Endothelial cell of umbilical vein (primary cell): ENCODE measurements around the gene MASTL. TPM values are rescaled to one million over a fixed set of nuclear protein-coding genes. Genes with fewer than 3 reads are reported as not detected.

Experiments used
- BruUV-seq: library from RNA; stranded (reverse); fragments of 400-500 nt; replicated peaks from 2 replicates; lab custom pipeline; 2021; lab: Mats Ljungman, UMichigan
- CTCF ChIA-PET: fragments of 300-600, 350-600 bp; sonication (Branson Sonifier 250); formaldehyde crosslinking; loops from one replicate; lab custom pipeline; 2021; ENCODE audit warnings: antibody characterized with exemption, inconsistent platforms; lab: Charles Lee
- POLR2A ChIA-PET: fragments of 300-600, 350-600 bp; sonication (Branson Sonifier 250); formaldehyde crosslinking; loops from one replicate; lab custom pipeline; 2021; ENCODE audit warnings: antibody characterized with exemption, inconsistent platforms; lab: Charles Lee
- DNase-seq: peaks from one replicate; pipeline ENCODE4 v3.0.0-alpha.2; 2011; ENCODE audit warnings: low read depth, low spot score
- FAIRE-seq: peaks from 2 replicates; lab custom pipeline; 2011; peaks lifted over from hg19 to GRCh38; lab: Jason Lieb, UNC
- H2AFZ ChIP-seq: 2 replicates; pipeline ENCODE4 v1.6.0; 2012; ENCODE audit warnings: low read depth, low read length, control low read depth, inconsistent platforms
- H3K27ac ChIP-seq: 2 replicates; pipeline ENCODE4 v1.5.1; 2011; ENCODE audit warnings: low read depth, mild to moderate bottlenecking, control low read depth, low read length, moderate library complexity; ENCODE audit not compliant: insufficient read depth
- H3K27me3 ChIP-seq, 2 experiments: 2 replicates each; pipeline versions ENCODE4 v1.6.0 to v1.6.1; 2011; ENCODE audit warnings: low read length in 2 of 2, mixed read lengths in 1 of 2; ENCODE audit not compliant: control insufficient read depth in 2 of 2, insufficient read depth in 2 of 2
- H3K36me3 ChIP-seq, 2 experiments: 2 replicates in 1 of 2; 3 replicates in 1 of 2; pipeline ENCODE4 v1.5.1; 2011; ENCODE audit warnings: low read length in 2 of 2, mild to moderate bottlenecking in 1 of 2, moderate library complexity in 1 of 2; ENCODE audit not compliant: control insufficient read depth in 2 of 2, insufficient read depth in 2 of 2; ENCODE audit errors: extremely low read depth in 1 of 2
- H3K4me1 ChIP-seq: 3 replicates; pipeline ENCODE4 v1.5.1; 2011; ENCODE audit warnings: mild to moderate bottlenecking, low read length; ENCODE audit not compliant: control insufficient read depth, insufficient read depth; ENCODE audit errors: extremely low read depth
- H3K4me2 ChIP-seq: 2 replicates; pipeline ENCODE4 v1.6.1; 2011; ENCODE audit warnings: low read length, control low read depth, mixed read lengths; ENCODE audit not compliant: insufficient read depth
- H3K4me3 ChIP-seq, 3 experiments: fragments of 200-600 bp in 1 of 3; sonication (generic), shearing (Covaris generic) in 1 of 3; replicated peaks in 1 of 3; 2 replicates each; pipeline ENCODE4 v1.5.1; 2011 to 2016; ENCODE audit warnings: control low read depth in 3 of 3, low read length in 3 of 3, mild to moderate bottlenecking in 2 of 3, inconsistent platforms in 1 of 3, low read depth in 1 of 3, moderate library complexity in 1 of 3; ENCODE audit not compliant: insufficient read depth in 1 of 3
- H3K79me2 ChIP-seq: 2 replicates; pipeline ENCODE4 v1.6.0; 2012; ENCODE audit warnings: low read length, inconsistent platforms; ENCODE audit not compliant: control insufficient read depth, insufficient read depth
- H3K9ac ChIP-seq: replicated peaks from 2 replicates; pipeline ENCODE3; 2011; ENCODE audit warnings: low read length, control low read depth; ENCODE audit not compliant: insufficient read depth; ENCODE audit errors: extremely low read depth
- H3K9me1 ChIP-seq: replicated peaks from 3 replicates; pipeline ENCODE4 v1.6.0; 2011; ENCODE audit warnings: mild to moderate bottlenecking, low read length; ENCODE audit not compliant: control insufficient read depth, insufficient read depth; ENCODE audit errors: extremely low read depth
- H3K9me3 ChIP-seq: replicated peaks from 2 replicates; pipeline ENCODE4 v1.5.1; 2012; ENCODE audit warnings: low read length, inconsistent platforms; ENCODE audit not compliant: control insufficient read depth, insufficient read depth
- H4K20me1 ChIP-seq: replicated peaks from 2 replicates; pipeline ENCODE3; 2011; ENCODE audit warnings: mild to moderate bottlenecking, low read length; ENCODE audit not compliant: control insufficient read depth, insufficient read depth; ENCODE audit errors: extremely low read depth
- EZH2 ChIP-seq: IDR thresholded peaks from 2 replicates; pipeline ENCODE4 v1.6.1; 2012; ENCODE audit warnings: borderline replicate concordance, low read depth, mild to moderate bottlenecking, moderate library complexity, low read length, inconsistent platforms; ENCODE audit not compliant: severe bottlenecking
- FOS ChIP-seq: IDR thresholded peaks from 2 replicates; pipeline ENCODE4 v1.6.1; 2011; ENCODE audit warnings: mild to moderate bottlenecking, low read length, moderate library complexity, borderline replicate concordance; ENCODE audit not compliant: insufficient read depth
- GATA2 ChIP-seq: IDR thresholded peaks from 2 replicates; pipeline ENCODE4 v1.7.0; 2011; ENCODE audit warnings: low read depth, mild to moderate bottlenecking, moderate library complexity, mixed read lengths, low read length; ENCODE audit not compliant: insufficient read length, insufficient read depth
- JUN ChIP-seq: IDR thresholded peaks from 2 replicates; pipeline ENCODE4 v1.6.1; 2011; ENCODE audit warnings: borderline replicate concordance, low read depth; ENCODE audit not compliant: insufficient read length, insufficient read depth
- MYC ChIP-seq: IDR thresholded peaks from one replicate; pipeline ENCODE4 v1.6.1; 2011; ENCODE audit warnings: mild to moderate bottlenecking, low read depth, low read length
- POLR2A ChIP-seq: IDR thresholded peaks from 2 replicates; pipeline ENCODE4 v1.6.1; 2012; ENCODE audit warnings: low read depth, mild to moderate bottlenecking, control low read depth, low read length
- POLR2AphosphoS5 ChIP-seq: IDR thresholded peaks from 2 replicates; pipeline ENCODE4 v1.6.1; 2012; ENCODE audit warnings: low read depth, mild to moderate bottlenecking, control low read depth, low read length, moderate library complexity; ENCODE audit not compliant: insufficient read depth
- dilution Hi-C: fragments of 300-500 bp; cut with MboI; formaldehyde crosslinking; loops from one replicate; pipeline ENCODE4 v1.15.0; 2019; ENCODE audit warnings: low sequenced_read_pairs; ENCODE audit not compliant: extremely low pct_ligation_motif_present
- intact Hi-C: fragments of 100-400 bp; cut with micrococcal nuclease; formaldehyde crosslinking; loops from one replicate; pipeline ENCODE4 v1.10.0; 2022
- polyA plus RNA-seq, 4 experiments: library from polyadenylated mRNA; depleted of rRNA in 3 of 4; stranded (reverse) in 3 of 4; unstranded in 1 of 4; fragments of >200 nt; gene quantifications; 2 replicates each; pipeline versions ENCODE4 v1.2.1 to v1.2.3, GENCODE V29; 2011 to 2012; ENCODE audit warnings: missing spikeins in 1 of 4
- total RNA-seq: library from RNA; stranded (reverse); gene quantifications from 2 replicates; pipeline ENCODE4 v1.2.3, GENCODE V29; 2021
- TF ChIP-seq, protein P1 (sequence below): IDR thresholded peaks from 2 replicates; pipeline ENCODE4 v1.6.1; 2011; ENCODE audit not compliant: insufficient read depth, insufficient read length

MASTL gene
- total and polyA plus RNA-seq, 2 donors (not counting 3 experiments of a cell fraction or from before 2014, with no cell fraction given), result 5.4 to 17.8 TPM

DNA sequence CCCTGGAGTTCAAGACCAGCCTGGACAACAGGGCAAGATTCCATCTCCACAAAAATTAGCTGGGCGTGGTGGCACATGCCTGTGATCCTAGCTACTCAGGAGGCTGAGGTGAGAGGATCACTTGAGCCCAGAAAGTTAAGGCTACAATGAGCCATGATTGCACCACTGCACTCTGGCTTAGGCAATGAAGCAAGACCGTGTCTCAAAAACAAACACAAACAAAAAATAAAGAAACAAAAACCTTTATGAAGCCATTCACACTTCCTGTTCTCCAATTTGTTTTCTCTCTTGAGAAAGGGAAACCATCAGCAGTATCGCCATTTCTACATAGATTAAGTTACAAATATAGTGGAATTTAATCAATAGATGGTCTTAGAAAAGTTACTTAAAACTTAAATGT, 20.8 kb upstream of the MASTL start:
- no peak overlapping the region for H3K27ac ChIP-seq
- intact Hi-C loops (no loop called here), dilution Hi-C loops (no loop called here)
- H3K27me3 ChIP-seq, result no peaks in the 10 kb centered on the region
- no peaks in the 10 kb centered on the region for H3K9me3 ChIP-seq
- TF ChIP-seq, protein P1, sequence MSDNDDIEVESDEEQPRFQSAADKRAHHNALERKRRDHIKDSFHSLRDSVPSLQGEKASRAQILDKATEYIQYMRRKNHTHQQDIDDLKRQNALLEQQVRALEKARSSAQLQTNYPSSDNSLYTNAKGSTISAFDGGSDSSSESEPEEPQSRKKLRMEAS, result no peak
- TF ChIP-seq POLR2A (no peak), FOS (no peak), GATA2 (no peak), JUN (no peak), MYC (no peak), POLR2AphosphoS5 (no peak)
- H4K20me1 ChIP-seq, result no peaks in the 10 kb centered on the region
- no peak overlapping the region for H2AFZ ChIP-seq
- H3K9ac ChIP-seq, result no peak overlapping the region
- no peak for DNase-seq
- H3K4me3 ChIP-seq, result no peak overlapping the region
- no peaks in the 10 kb centered on the region for H3K9me1 ChIP-seq
- POLR2A ChIA-PET, result no interaction called here
- H3K79me2 ChIP-seq, result peaks cover 7% of the 10 kb centered on the region
- no TSS peak for BruUV-seq
- no peak overlapping the region for H3K4me2 ChIP-seq
- FAIRE-seq, result no peak
- H3K4me1 ChIP-seq, result no peaks in the 10 kb centered on the region
- CTCF ChIA-PET, result interaction anchor here (1.2 to 2.0 kb wide), 2 partner anchors 9 to 11 kb away, joined by 3 to 4 read pairs; no protein-coding TSS in a partner anchor
- H3K36me3 ChIP-seq, result peaks cover 16 to 34% of the 10 kb centered on the region in 2 experiments

DNA sequence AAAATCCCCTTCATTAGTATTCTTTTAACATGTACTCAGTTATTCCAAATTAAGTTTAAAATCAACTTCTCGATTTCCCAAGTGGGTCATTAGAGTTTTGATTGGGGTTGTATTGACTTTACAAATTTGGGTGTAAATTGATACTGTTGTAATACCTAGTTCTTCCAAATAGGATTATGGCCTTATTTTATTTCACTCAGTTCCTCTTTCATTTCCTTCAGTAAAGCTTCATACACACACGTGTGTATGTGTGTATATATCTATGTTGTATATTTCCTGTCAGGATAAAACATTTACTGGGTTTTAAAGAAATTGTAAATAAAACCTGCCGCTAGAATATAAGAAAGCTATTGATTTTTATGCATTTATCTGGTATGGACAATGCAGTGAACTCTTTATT, 16.9 kb upstream of the MASTL start:
- intact Hi-C loops, result no loop called here

More for the DNA sequence above, 16.9 kb upstream of the MASTL start:
- Histone ChIP-seq H3K27ac (no peak overlapping the region), H3K9ac (no peak overlapping the region), H3K4me1 (no peaks in the 10 kb centered on the region), H3K79me2 (peaks cover 4% of the 10 kb centered on the region), H2AFZ (no peak overlapping the region), H3K4me3 (no peak overlapping the region), H4K20me1 (no peaks in the 10 kb centered on the region), H3K9me3 (no peaks in the 10 kb centered on the region), H3K36me3 (peaks cover 15 to 29% of the 10 kb centered on the region in 2 experiments), H3K4me2 (no peak overlapping the region), H3K9me1 (no peaks in the 10 kb centered on the region), H3K27me3 (no peaks in the 10 kb centered on the region)
- FAIRE-seq (no peak), DNase-seq (no peak)
- no TSS peak for BruUV-seq
- no peak for TF ChIP-seq JUN
- TF ChIP-seq FOS, result no peak
- no peak for TF ChIP-seq POLR2AphosphoS5
- no peak for TF ChIP-seq EZH2
- CTCF ChIA-PET, result no interaction called here
- POLR2A ChIA-PET, result interaction anchor here (0.7 kb wide), 1 partner anchor 55 kb away, joined by 3 read pairs; no protein-coding TSS in a partner anchor
- dilution Hi-C loops, result no loop called here
